Posterior cingulate gyrus (tissue), 11 donors: ENCODE measurements around the gene BBOX1.
"Not testable (repeated sequence)": the region's sequence is repeated elsewhere in the genome, so short reads cannot be mapped to it uniquely, and the experiment has no call there.

Source experiments
- DNase-seq, 10 donors: peaks; one replicate each; pipeline versions ENCODE4 v3.0.0 to v3.0.0-alpha.2; 2020 to 2021; ENCODE audit warnings: mixed read lengths in 3 of 10
- intact Hi-C: fragments of 100-400 bp; cut with DNase I; formaldehyde crosslinking; loops from one replicate; pipeline ENCODE4 v1.15.1; 2023

The BBOX1 gene

DNA sequence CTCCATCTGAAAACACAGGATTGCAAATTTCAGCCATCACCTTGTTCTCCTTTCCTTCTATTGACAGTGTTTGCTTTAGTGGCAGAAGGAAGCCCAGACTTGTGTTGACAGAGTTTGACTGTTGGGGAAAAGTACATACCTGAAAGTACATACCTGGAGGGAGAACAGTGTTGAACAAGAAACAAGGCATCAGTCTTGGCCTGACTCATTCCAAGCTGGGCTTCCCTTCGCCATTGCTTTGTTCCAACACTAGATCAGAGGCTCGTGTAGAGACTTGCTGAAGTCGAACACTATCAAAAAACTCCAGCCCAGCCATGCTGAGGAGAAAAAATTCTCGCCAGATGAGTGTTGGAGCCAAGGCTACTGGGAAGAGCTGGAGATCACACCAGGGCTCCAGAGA is 133.4 kb downstream of the BBOX1 start:
- no peak for DNase-seq
- intact Hi-C loops: no loop called here

DNA sequence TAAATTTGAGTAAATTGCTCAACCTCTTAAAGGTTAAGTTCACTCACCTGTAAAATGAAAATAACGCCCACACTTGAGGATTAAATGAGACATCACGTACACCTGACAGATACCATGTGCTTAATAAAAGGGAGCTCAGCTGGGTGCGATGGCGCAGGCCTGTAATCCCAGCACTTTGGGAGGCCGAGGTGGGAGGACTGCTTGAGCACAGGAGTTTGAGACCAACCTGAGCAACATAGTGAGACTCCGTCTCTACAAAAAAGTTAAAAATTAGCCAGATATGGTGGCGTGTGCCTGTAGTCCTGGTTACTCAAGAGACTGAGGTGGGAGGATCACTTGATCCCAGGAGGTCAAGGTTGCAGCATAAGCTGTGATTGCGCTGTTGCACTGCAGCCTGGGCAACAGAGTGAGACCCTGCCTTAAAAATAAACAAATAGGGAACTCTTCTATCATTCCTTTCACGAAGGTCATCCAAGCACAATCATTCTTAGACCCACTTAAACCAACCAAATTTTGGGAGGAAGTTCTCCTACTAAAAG is 134.1 kb downstream of the BBOX1 start:
- intact Hi-C loops: no loop called here
- no peak for DNase-seq

DNA sequence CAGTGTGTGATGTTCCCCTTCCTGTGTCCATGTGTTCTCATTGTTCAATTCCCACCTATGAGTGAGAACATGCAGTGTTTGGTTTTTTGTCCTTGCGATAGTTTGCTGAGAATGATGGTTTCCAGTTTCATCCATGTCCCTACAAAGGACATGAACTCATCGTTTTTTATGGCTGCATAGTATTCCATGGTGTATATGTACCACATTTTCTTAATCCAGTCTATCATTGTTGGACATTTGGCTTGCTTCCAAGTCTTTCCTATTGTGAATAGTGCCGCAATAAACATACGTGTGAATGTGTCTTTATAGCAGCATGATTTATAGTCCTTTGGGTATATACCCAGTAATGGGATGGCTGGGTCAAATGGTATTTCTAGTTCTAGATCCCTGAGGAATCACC is 134.9 kb downstream of the BBOX1 start:
- DNase-seq, intact Hi-C loops: not testable (repeated sequence)
